Keratinocyte (primary cell): Measurements from ENCODE around the gene CCNK.

Source experiments
- EZH2 ChIP-seq: IDR thresholded peaks from one replicate; pipeline ENCODE4 v1.6.1; 2012; ENCODE audit warnings: inconsistent platforms, mild to moderate bottlenecking, low read length, moderate library complexity
- TF ChIP-seq, protein P1 (sequence below), 3 experiments: IDR thresholded peaks in 1 of 3; conservative IDR thresholded peaks in 1 of 3; optimal IDR thresholded peaks in 1 of 3; 2 replicates in 2 of 3; 3 replicates in 1 of 3; pipeline versions ENCODE3 to v1.5.1; 2011; ENCODE audit warnings: low read length in 3 of 3, mild to moderate bottlenecking in 3 of 3, moderate library complexity in 2 of 3, control low read depth in 1 of 3, inconsistent platforms in 1 of 3; ENCODE audit not compliant: insufficient read depth in 2 of 3; ENCODE audit errors: extremely low read depth in 1 of 3

- TF ChIP-seq, protein P1, sequence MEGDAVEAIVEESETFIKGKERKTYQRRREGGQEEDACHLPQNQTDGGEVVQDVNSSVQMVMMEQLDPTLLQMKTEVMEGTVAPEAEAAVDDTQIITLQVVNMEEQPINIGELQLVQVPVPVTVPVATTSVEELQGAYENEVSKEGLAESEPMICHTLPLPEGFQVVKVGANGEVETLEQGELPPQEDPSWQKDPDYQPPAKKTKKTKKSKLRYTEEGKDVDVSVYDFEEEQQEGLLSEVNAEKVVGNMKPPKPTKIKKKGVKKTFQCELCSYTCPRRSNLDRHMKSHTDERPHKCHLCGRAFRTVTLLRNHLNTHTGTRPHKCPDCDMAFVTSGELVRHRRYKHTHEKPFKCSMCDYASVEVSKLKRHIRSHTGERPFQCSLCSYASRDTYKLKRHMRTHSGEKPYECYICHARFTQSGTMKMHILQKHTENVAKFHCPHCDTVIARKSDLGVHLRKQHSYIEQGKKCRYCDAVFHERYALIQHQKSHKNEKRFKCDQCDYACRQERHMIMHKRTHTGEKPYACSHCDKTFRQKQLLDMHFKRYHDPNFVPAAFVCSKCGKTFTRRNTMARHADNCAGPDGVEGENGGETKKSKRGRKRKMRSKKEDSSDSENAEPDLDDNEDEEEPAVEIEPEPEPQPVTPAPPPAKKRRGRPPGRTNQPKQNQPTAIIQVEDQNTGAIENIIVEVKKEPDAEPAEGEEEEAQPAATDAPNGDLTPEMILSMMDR (optimal IDR thresholded peaks at IDR 0.05 in 1 of 3, IDR thresholded peaks at IDR 0.05 in 1 of 3, conservative IDR thresholded peaks at IDR 0.05 in 1 of 3; ENCODE audit: extremely low read depth in 1 of 3, insufficient read depth in 2 of 3, low read length in 3 of 3), result no peak
- TF ChIP-seq EZH2, result no peak
These were observed 60.7 kb downstream of the CCNK start for GRCh38 chr14:99541677-99542470.
